HG02852 (cell line): Measurements from ENCODE around the gene DBN1.

Experiments
- ATAC-seq: cut with Tn5 transposase; IDR thresholded peaks from one replicate; pipeline ENCODE4 v1.9.1; 2021; ENCODE audit warnings: mild to moderate bottlenecking, moderate library complexity; ENCODE audit not compliant: unreplicated experiment

DBN1 gene

GRCh38 chr5:177412603-177413233 lies 60.7 kb downstream of the DBN1 start:
- peak; percentile 73 for ATAC-seq

GRCh38 chr5:177410575-177410974 lies 62.9 kb downstream of the DBN1 start:
- ATAC-seq, result no peak

- no peak for ATAC-seq
Observed at GRCh38 chr5:177409043-177409801, 64.2 kb downstream of the DBN1 start, which contains the start of gene F12. F12 (minus strand) TSS chr5:177409564; CDS start chr5:177409527, 37 bp downstream.
